GM21529 (cell line): Measurements from ENCODE around the gene SYTL1.

ENCODE experiments used
- ATAC-seq: cut with Tn5 transposase; IDR thresholded peaks from one replicate; pipeline ENCODE4 v1.9.1; 2021; ENCODE audit not compliant: unreplicated experiment

SYTL1 gene

GRCh38 chr1:27346991-27347624 is 5.3 kb downstream of the SYTL1 start:
- no peak for ATAC-seq

- ATAC-seq = peak; percentile 48
Observed at GRCh38 chr1:27348861-27349783, 7.3 kb downstream of the SYTL1 start.

GRCh38 chr1:27349784-27350662 is 8.2 kb downstream of the SYTL1 start:
- ATAC-seq = no peak

- no peak for ATAC-seq
Observed at GRCh38 chr1:27350663-27351540, 9.1 kb downstream of the SYTL1 start.

GRCh38 chr1:27351541-27352107 is 9.8 kb downstream of the SYTL1 start:
- no peak for ATAC-seq

GRCh38 chr1:27353166-27353565 is 11.3 kb downstream of the SYTL1 start:
- no peak for ATAC-seq

GRCh38 chr1:27353629-27354028 is 11.8 kb downstream of the SYTL1 start:
- no peak for ATAC-seq

- no peak for ATAC-seq
Observed at GRCh38 chr1:27355683-27356082, 13.9 kb downstream of the SYTL1 start.

GRCh38 chr1:27356277-27356618 is 14.4 kb downstream of the SYTL1 start:
- no peak for ATAC-seq

GRCh38 chr1:27356619-27357280 is 14.9 kb downstream of the SYTL1 start:
- ATAC-seq = no peak

- ATAC-seq = no peak
Observed at GRCh38 chr1:27357281-27358037, 15.6 kb downstream of the SYTL1 start.

- no peak for ATAC-seq
Observed at GRCh38 chr1:27358038-27358927, 16.5 kb downstream of the SYTL1 start.

GRCh38 chr1:27358928-27359313 is 17.1 kb downstream of the SYTL1 start:
- ATAC-seq = no peak

GRCh38 chr1:27359822-27360158 is 18.0 kb downstream of the SYTL1 start:
- ATAC-seq = no peak

- ATAC-seq = no peak
Observed at GRCh38 chr1:27360159-27361043, 18.6 kb downstream of the SYTL1 start.

GRCh38 chr1:27361044-27361402 is 19.2 kb downstream of the SYTL1 start:
- no peak for ATAC-seq

GRCh38 chr1:27361553-27361952 is 19.7 kb downstream of the SYTL1 start:
- ATAC-seq = no peak
